ENCODE data around the gene MCEMP1. TPM values are rescaled to one million over a fixed set of nuclear protein-coding genes. Genes with fewer than 3 reads are reported as not detected.

Gene MCEMP1
- total RNA-seq, 1 donor from 2014 or later, result not detected

- Mint-ChIP-seq H3K4me3 (ENCODE audit: unreplicated experiment) (no peak overlapping the region), H3K9me3 (ENCODE audit: unreplicated experiment) (no peaks in the 10 kb centered on the region), H3K27me3 (ENCODE audit: unreplicated experiment) (peaks cover 15% of the 10 kb centered on the region), H3K27ac (ENCODE audit: unreplicated experiment) (no peak overlapping the region), H3K4me1 (ENCODE audit: unreplicated experiment) (peaks cover 6% of the 10 kb centered on the region), H3K36me3 (ENCODE audit: unreplicated experiment) (peaks cover 8% of the 10 kb centered on the region)
- DNase-seq (ENCODE audit: extremely low spot score, unreplicated experiment), result no peak
- no peak for TF ChIP-seq CTCF (IDR thresholded peaks at IDR 0.05)
Observed at GRCh38 chr19:7678971-7679751, 2.3 kb downstream of the MCEMP1 start.

- Mint-ChIP-seq H3K27me3 (ENCODE audit: unreplicated experiment) (peaks cover 15% of the 10 kb centered on the region), H3K9me3 (ENCODE audit: unreplicated experiment) (no peaks in the 10 kb centered on the region), H3K36me3 (ENCODE audit: unreplicated experiment) (peaks cover 8% of the 10 kb centered on the region), H3K4me1 (ENCODE audit: unreplicated experiment) (peaks cover 6% of the 10 kb centered on the region), H3K27ac (ENCODE audit: unreplicated experiment) (no peak overlapping the region), H3K4me3 (ENCODE audit: unreplicated experiment) (peak overlapping the region; percentile 86)
- DNase-seq (ENCODE audit: extremely low spot score, unreplicated experiment), result no peak
- no peak for TF ChIP-seq CTCF (IDR thresholded peaks at IDR 0.05)
Observed at GRCh38 chr19:7679771-7680605, 3.1 kb downstream of the MCEMP1 start.

GRCh38 chr19:7680606-7681339 is 3.9 kb downstream of the MCEMP1 start, which contains the start of gene TRAPPC5:
Gene TRAPPC5, plus strand, starts transcription at chr19:7680833. Its CDS starts 1,421 bp downstream, at chr19:7682254.
- Mint-ChIP-seq H3K27ac (ENCODE audit: unreplicated experiment) (peak within 1 kb of the TSS; percentile 71), H3K9me3 (ENCODE audit: unreplicated experiment) (no peaks in the 10 kb centered on the region), H3K36me3 (ENCODE audit: unreplicated experiment) (peaks cover 11% of the 10 kb centered on the region), H3K27me3 (ENCODE audit: unreplicated experiment) (peaks cover 15% of the 10 kb centered on the region), H3K4me1 (ENCODE audit: unreplicated experiment) (peaks cover 6% of the 10 kb centered on the region), H3K4me3 (ENCODE audit: unreplicated experiment) (peak within 1 kb of the TSS; percentile 86)
- peak; percentile 96 for DNase-seq (ENCODE audit: extremely low spot score, unreplicated experiment)
- peak; percentile 99 for TF ChIP-seq CTCF (IDR thresholded peaks at IDR 0.05)

- Mint-ChIP-seq H3K4me1 (ENCODE audit: unreplicated experiment) (peaks cover 6% of the 10 kb centered on the region), H3K4me3 (ENCODE audit: unreplicated experiment) (peak overlapping the region; percentile 86), H3K27ac (ENCODE audit: unreplicated experiment) (peak overlapping the region; percentile 71), H3K36me3 (ENCODE audit: unreplicated experiment) (peaks cover 11% of the 10 kb centered on the region), H3K9me3 (ENCODE audit: unreplicated experiment) (no peaks in the 10 kb centered on the region), H3K27me3 (ENCODE audit: unreplicated experiment) (peaks cover 12% of the 10 kb centered on the region)
- TF ChIP-seq CTCF (IDR thresholded peaks at IDR 0.05), result peak; percentile 51
- DNase-seq (ENCODE audit: extremely low spot score, unreplicated experiment), result no peak
Observed at GRCh38 chr19:7681340-7682174, 4.7 kb downstream of the MCEMP1 start.
